ENCODE measurements around the gene SLC35F4. TPM values are rescaled to one million over a fixed set of nuclear protein-coding genes. Genes with fewer than 3 reads are reported as not detected.

SLC35F4 gene
- total RNA-seq, 1 experiment from 2014 or later, result not detected

DNA sequence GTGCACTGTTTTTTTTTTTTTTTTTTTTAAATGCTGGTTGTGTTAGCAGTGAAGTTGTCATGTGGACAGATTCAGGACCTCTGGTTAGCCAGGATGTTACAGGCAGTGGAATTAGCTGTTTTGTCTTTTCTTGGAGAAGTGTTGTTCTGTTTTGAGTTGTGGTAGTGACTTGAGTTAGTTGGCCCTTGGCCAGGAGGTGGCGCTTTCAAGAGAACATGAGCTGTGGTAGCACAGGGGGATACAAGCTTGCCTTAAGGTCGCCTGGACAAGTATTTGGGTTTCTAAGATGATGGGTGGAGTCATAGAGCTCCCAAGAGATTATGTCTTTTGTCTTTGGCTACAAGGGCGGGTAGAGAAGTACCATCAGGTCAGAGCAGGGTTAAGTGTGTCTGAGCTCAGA, 338.9 kb downstream of the SLC35F4 start:
- Histone ChIP-seq H3K79me2 (ENCODE audit: insufficient read depth, low read length) (no peaks in the 10 kb centered on the region), H3K4me3 (replicated peaks in 1 of 2; ENCODE audit: low read depth in 1 of 2, low read length in 2 of 2) (no peak overlapping the region), H3K27ac (ENCODE audit: low read depth, low read length) (no peak overlapping the region), H3K27me3 (ENCODE audit: insufficient read depth, low read length) (peaks cover 39% of the 10 kb centered on the region), H3K9me3 (ENCODE audit: control insufficient read depth in 1 of 2, insufficient read depth in 1 of 2, low read depth in 1 of 2, low read length in 2 of 2) (no peaks in the 10 kb centered on the region), H3K4me2 (ENCODE audit: low read length) (no peak overlapping the region), H3K4me1 (ENCODE audit: control insufficient read depth in 1 of 2, insufficient read depth in 2 of 2, low read length in 2 of 2) (no peaks in the 10 kb centered on the region), H3K9ac (ENCODE audit: low read length) (no peak overlapping the region), H3K9me2 (ENCODE audit: insufficient read depth) (no peaks in the 10 kb centered on the region), H4K20me1 (ENCODE audit: insufficient read depth) (no peaks in the 10 kb centered on the region), H2AFZ (ENCODE audit: low read depth, low read length, poor library complexity, severe bottlenecking) (no peak overlapping the region), H3K36me3 (ENCODE audit: control insufficient read depth in 1 of 2, insufficient read depth in 2 of 2, low read length in 2 of 2) (no peaks in the 10 kb centered on the region)
- ChIA-PET CTCF (no interaction called here), RAD21 (ENCODE audit: low non-redundant PET in 1 of 2, low total read pairs in 2 of 2, uncharacterized antibody in 2 of 2, unreplicated experiment in 2 of 2) (no interaction called here), POLR2A (no interaction called here)
- TF ChIP-seq, protein P1, sequence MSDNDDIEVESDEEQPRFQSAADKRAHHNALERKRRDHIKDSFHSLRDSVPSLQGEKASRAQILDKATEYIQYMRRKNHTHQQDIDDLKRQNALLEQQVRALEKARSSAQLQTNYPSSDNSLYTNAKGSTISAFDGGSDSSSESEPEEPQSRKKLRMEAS (IDR thresholded peaks at IDR 0.05), result no peak
- TF ChIP-seq, protein P2, sequence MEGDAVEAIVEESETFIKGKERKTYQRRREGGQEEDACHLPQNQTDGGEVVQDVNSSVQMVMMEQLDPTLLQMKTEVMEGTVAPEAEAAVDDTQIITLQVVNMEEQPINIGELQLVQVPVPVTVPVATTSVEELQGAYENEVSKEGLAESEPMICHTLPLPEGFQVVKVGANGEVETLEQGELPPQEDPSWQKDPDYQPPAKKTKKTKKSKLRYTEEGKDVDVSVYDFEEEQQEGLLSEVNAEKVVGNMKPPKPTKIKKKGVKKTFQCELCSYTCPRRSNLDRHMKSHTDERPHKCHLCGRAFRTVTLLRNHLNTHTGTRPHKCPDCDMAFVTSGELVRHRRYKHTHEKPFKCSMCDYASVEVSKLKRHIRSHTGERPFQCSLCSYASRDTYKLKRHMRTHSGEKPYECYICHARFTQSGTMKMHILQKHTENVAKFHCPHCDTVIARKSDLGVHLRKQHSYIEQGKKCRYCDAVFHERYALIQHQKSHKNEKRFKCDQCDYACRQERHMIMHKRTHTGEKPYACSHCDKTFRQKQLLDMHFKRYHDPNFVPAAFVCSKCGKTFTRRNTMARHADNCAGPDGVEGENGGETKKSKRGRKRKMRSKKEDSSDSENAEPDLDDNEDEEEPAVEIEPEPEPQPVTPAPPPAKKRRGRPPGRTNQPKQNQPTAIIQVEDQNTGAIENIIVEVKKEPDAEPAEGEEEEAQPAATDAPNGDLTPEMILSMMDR (IDR thresholded peaks at IDR 0.05 in 2 of 3, conservative IDR thresholded peaks at IDR 0.05 in 1 of 3; ENCODE audit: borderline replicate concordance in 1 of 3, insufficient read depth in 1 of 3, low read depth in 2 of 3, low read length in 2 of 3), result peak in 1 of 3 experiments; percentile 19; a peak in 1 of 6 replicates
- TF ChIP-seq, protein P3, sequence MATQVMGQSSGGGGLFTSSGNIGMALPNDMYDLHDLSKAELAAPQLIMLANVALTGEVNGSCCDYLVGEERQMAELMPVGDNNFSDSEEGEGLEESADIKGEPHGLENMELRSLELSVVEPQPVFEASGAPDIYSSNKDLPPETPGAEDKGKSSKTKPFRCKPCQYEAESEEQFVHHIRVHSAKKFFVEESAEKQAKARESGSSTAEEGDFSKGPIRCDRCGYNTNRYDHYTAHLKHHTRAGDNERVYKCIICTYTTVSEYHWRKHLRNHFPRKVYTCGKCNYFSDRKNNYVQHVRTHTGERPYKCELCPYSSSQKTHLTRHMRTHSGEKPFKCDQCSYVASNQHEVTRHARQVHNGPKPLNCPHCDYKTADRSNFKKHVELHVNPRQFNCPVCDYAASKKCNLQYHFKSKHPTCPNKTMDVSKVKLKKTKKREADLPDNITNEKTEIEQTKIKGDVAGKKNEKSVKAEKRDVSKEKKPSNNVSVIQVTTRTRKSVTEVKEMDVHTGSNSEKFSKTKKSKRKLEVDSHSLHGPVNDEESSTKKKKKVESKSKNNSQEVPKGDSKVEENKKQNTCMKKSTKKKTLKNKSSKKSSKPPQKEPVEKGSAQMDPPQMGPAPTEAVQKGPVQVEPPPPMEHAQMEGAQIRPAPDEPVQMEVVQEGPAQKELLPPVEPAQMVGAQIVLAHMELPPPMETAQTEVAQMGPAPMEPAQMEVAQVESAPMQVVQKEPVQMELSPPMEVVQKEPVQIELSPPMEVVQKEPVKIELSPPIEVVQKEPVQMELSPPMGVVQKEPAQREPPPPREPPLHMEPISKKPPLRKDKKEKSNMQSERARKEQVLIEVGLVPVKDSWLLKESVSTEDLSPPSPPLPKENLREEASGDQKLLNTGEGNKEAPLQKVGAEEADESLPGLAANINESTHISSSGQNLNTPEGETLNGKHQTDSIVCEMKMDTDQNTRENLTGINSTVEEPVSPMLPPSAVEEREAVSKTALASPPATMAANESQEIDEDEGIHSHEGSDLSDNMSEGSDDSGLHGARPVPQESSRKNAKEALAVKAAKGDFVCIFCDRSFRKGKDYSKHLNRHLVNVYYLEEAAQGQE (IDR thresholded peaks at IDR 0.05; ENCODE audit: low read depth), result no peak
- intact Hi-C loops (cut with micrococcal nuclease), result no loop called here
- no peak for DNase-seq (ENCODE audit: low read depth, low spot score)
- ATAC-seq, result no peak
- BruUV-seq (replicated peaks), result no TSS peak
